Tibial nerve (tissue), 4 donors: ENCODE results near the gene HTR7.

Experiments
- CTCF ChIP-seq, 5 experiments: fragments of 200-600 bp in 3 of 5; fragments of 450-650 bp in 2 of 5; sonication (generic) in 3 of 5; IDR thresholded peaks; one replicate each; pipeline ENCODE4 v1.5.1; 2016 to 2019; ENCODE audit warnings: antibody characterized with exemption in 5 of 5, mild to moderate bottlenecking in 3 of 5, moderate library complexity in 2 of 5
- EP300 ChIP-seq, 2 donors: sonication (generic); formaldehyde crosslinking; IDR thresholded peaks; one replicate each; pipeline ENCODE4 v1.6.1; 2017; ENCODE audit warnings: antibody characterized with exemption in 2 of 2, mild to moderate bottlenecking in 1 of 2

DNA sequence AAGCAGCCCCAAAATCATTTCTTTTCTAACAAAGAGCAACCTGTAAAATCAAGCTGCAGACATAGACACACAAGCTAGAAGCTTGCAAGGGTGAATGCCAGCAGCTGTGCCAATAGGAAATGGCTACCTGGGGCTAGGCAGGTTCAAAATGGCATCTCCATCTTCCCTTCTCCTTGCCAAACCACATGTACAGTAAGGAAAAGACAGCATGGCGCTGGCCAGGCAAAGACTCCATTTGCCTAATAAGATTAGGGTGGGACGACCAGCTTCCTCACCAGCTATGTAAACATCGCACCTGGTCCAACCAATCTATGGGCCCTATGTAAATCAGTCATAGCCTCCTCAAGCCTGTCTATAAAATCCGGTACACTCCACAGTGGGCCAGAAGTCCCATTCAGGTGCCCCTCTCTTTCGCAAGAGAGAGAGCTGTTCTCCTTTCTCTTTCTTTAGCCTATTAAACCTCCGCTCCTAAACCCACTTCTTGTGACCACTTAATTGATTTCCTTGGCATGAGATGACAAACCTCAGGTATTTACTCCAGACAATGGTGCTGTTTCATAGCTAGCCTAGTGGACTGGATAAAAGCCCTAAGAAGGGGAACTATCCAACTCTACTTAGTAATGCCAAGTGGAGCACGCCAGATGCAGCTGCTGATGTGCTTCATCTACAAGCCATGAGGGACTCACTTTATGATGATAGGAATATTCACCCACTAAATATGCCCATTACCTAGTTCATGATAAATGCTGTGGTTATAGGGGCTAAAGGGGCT, 44.1 kb downstream of the HTR7 start:
- TF ChIP-seq CTCF (IDR thresholded peaks at IDR 0.05) = no peak
- no peak for TF ChIP-seq EP300 (IDR thresholded peaks at IDR 0.05)
